CD4-positive, alpha-beta T cell treated with Interleukin-4 for 1 hour (primary cell): ENCODE data around the gene BTBD9.

Experiments used
- DNase-seq, 2 donors: peaks; one replicate each; pipeline ENCODE4 v3.0.0-alpha.2; 2020 to 2022

The BTBD9 gene

GRCh38 chr6:38169977-38170526 is 469.7 kb downstream of the BTBD9 start:
- no peak for DNase-seq

GRCh38 chr6:38169221-38169976 is 470.3 kb downstream of the BTBD9 start:
- DNase-seq, result no peak

- no peak for DNase-seq
Observed at GRCh38 chr6:38168699-38169098, 471.0 kb downstream of the BTBD9 start.

- DNase-seq, result no peak
Observed at GRCh38 chr6:38168126-38168525, 471.6 kb downstream of the BTBD9 start.

- DNase-seq, result no peak
Observed at GRCh38 chr6:38167598-38167997, 472.1 kb downstream of the BTBD9 start.

- no peak for DNase-seq
Observed at GRCh38 chr6:38166411-38167240, 473.1 kb downstream of the BTBD9 start.

GRCh38 chr6:38164671-38165108 is 475.0 kb downstream of the BTBD9 start:
- no peak for DNase-seq

- no peak for DNase-seq
Observed at GRCh38 chr6:38164131-38164481, 475.6 kb downstream of the BTBD9 start.

- DNase-seq, result no peak
Observed at GRCh38 chr6:38163186-38164130, 476.3 kb downstream of the BTBD9 start.

- DNase-seq, result no peak
Observed at GRCh38 chr6:38162493-38163185, 477.1 kb downstream of the BTBD9 start.

GRCh38 chr6:38161754-38162492 is 477.8 kb downstream of the BTBD9 start:
- DNase-seq, result no peak

- DNase-seq, result no peak
Observed at GRCh38 chr6:38161331-38161730, 478.4 kb downstream of the BTBD9 start.

- DNase-seq, result no peak
Observed at GRCh38 chr6:38160831-38161230, 478.9 kb downstream of the BTBD9 start.

- no peak for DNase-seq
Observed at GRCh38 chr6:38159596-38159995, 480.1 kb downstream of the BTBD9 start.

- no peak for DNase-seq
Observed at GRCh38 chr6:38158762-38159350, 480.9 kb downstream of the BTBD9 start.

GRCh38 chr6:38157905-38158304 is 481.8 kb downstream of the BTBD9 start:
- DNase-seq, result no peak

GRCh38 chr6:38156818-38157565 is 482.7 kb downstream of the BTBD9 start:
- DNase-seq, result no peak

GRCh38 chr6:38155621-38156204 is 484.0 kb downstream of the BTBD9 start:
- DNase-seq, result no peak

GRCh38 chr6:38155144-38155543 is 484.6 kb downstream of the BTBD9 start:
- peak in 1 of 2 donors; percentile 63 for DNase-seq

GRCh38 chr6:38154731-38155130 is 485.0 kb downstream of the BTBD9 start:
- no peak for DNase-seq
